ENCODE results near the gene ZMIZ2.

DNA sequence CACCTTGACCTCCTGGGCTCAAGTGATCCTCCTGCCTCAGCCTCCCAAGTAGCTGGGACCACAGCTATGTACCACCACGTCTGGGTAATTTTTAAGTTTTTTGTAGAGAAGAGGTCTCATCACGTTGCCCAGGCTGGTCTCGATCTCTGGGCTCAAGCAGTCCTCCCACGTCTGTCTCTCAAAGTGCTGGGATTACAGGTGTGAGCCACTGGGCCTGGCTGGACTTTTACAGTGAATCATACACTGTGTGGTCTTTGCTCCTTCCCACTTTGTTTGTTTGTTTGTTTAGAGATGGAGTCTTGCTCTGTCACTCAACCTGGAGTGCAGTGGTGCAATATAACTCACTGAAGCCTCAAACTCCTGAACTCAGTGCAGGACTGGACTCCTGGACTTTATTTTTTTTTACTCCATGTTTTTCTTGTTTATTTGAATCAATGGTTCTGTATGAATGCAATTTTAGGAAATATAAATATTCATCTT is 60.3 kb downstream of the ZMIZ2 start:
- TF ChIP-seq, protein P1, sequence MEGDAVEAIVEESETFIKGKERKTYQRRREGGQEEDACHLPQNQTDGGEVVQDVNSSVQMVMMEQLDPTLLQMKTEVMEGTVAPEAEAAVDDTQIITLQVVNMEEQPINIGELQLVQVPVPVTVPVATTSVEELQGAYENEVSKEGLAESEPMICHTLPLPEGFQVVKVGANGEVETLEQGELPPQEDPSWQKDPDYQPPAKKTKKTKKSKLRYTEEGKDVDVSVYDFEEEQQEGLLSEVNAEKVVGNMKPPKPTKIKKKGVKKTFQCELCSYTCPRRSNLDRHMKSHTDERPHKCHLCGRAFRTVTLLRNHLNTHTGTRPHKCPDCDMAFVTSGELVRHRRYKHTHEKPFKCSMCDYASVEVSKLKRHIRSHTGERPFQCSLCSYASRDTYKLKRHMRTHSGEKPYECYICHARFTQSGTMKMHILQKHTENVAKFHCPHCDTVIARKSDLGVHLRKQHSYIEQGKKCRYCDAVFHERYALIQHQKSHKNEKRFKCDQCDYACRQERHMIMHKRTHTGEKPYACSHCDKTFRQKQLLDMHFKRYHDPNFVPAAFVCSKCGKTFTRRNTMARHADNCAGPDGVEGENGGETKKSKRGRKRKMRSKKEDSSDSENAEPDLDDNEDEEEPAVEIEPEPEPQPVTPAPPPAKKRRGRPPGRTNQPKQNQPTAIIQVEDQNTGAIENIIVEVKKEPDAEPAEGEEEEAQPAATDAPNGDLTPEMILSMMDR (IDR thresholded peaks at IDR 0.05): no peak
- TF ChIP-seq POLR2A (IDR thresholded peaks at IDR 0.05) (no peak), POLR2AphosphoS5 (IDR thresholded peaks at IDR 0.05) (no peak), EP300 (IDR thresholded peaks at IDR 0.05) (no peak)
